IMR-90 (cell line): ENCODE results near the gene SPAG7.

Experiments
- CEBPB ChIP-seq: IDR thresholded peaks from 2 replicates; pipeline ENCODE4 v1.6.1; 2012; ENCODE audit warnings: low read depth, low read length, improper control_type of control experiment
- CTCF ChIP-seq: conservative IDR thresholded peaks from 2 replicates; pipeline ENCODE4 v1.5.1; 2012; ENCODE audit warnings: mild to moderate bottlenecking, low read depth, low read length, improper control_type of control experiment
- ELK1 ChIP-seq: fragments of 150-350 bp; IDR thresholded peaks from 2 replicates; pipeline ENCODE4 v1.6.1; 2016; ENCODE audit warnings: low read depth, mild to moderate bottlenecking, low read length, moderate library complexity, borderline replicate concordance
- FOS ChIP-seq: fragments of 150-350 bp; IDR thresholded peaks from 2 replicates; pipeline ENCODE4 v1.6.1; 2016; ENCODE audit warnings: low read depth, low read length
- MAFK ChIP-seq: IDR thresholded peaks from 2 replicates; pipeline ENCODE4 v1.6.1; 2012; ENCODE audit warnings: low read depth, low read length, improper control_type of control experiment
- MAZ ChIP-seq: IDR thresholded peaks from 2 replicates; pipeline ENCODE4 v1.6.1; 2012; ENCODE audit warnings: low read depth, mild to moderate bottlenecking, low read length, improper control_type of control experiment, moderate library complexity, borderline replicate concordance
- MXI1 ChIP-seq: IDR thresholded peaks from 2 replicates; pipeline ENCODE4 v1.6.1; 2012; ENCODE audit warnings: low read depth, mild to moderate bottlenecking, low read length, moderate library complexity, borderline replicate concordance
- NFE2L2 ChIP-seq: fragments of 150-350 bp; IDR thresholded peaks from 2 replicates; pipeline ENCODE4 v1.6.1; 2016; ENCODE audit warnings: low read depth, mild to moderate bottlenecking, low read length
- POLR2A ChIP-seq: IDR thresholded peaks from 2 replicates; pipeline ENCODE4 v1.6.1; 2012; ENCODE audit warnings: mild to moderate bottlenecking, low read depth, low read length
- RAD21 ChIP-seq: IDR thresholded peaks from 2 replicates; pipeline ENCODE4 v1.6.1; 2012; ENCODE audit warnings: low read length, improper control_type of control experiment
- RCOR1 ChIP-seq: IDR thresholded peaks from 2 replicates; pipeline ENCODE4 v1.6.1; 2012; ENCODE audit warnings: mild to moderate bottlenecking, low read length, improper control_type of control experiment; ENCODE audit not compliant: insufficient replicate concordance
- RFX5 ChIP-seq: IDR thresholded peaks from 2 replicates; pipeline ENCODE4 v1.8.0; 2012; ENCODE audit warnings: low read depth, mild to moderate bottlenecking, low read length, moderate library complexity
- SMC3 ChIP-seq: fragments of 150-350 bp; IDR thresholded peaks from 2 replicates; pipeline ENCODE4 v1.6.1; 2016; ENCODE audit warnings: low read depth, mild to moderate bottlenecking, antibody characterized with exemption, low read length, moderate library complexity

GRCh38 chr17:4953451-4953961 is 14.1 kb downstream of the SPAG7 start:
- TF ChIP-seq MAFK (no peak), CTCF (no peak), POLR2A (no peak), RCOR1 (no peak), FOS (no peak), MAZ (peak; percentile 82), SMC3 (no peak), ELK1 (no peak), CEBPB (no peak), MXI1 (no peak), NFE2L2 (no peak), RAD21 (no peak), RFX5 (no peak)
